Measurements from ENCODE around the gene IGLL1. TPM values are rescaled to one million over a fixed set of nuclear protein-coding genes. Genes with fewer than 3 reads are reported as not detected.

The IGLL1 gene
- total RNA-seq, 1 donor from 2014 or later = not detected

- Mint-ChIP-seq H3K9me3 (no peaks in the 10 kb centered on the region), H3K27me3 (ENCODE audit: insufficient read depth, low read depth) (peaks cover 2% of the 10 kb centered on the region), H3K36me3 (no peaks in the 10 kb centered on the region), H3K27ac (peak overlapping the region; percentile 87), H3K4me1 (peaks cover 77% of the 10 kb centered on the region), H3K4me3 (no peak overlapping the region)
- no peaks in the 10 kb centered on the region for H4K20me1 ChIP-seq (ENCODE audit: low read depth)
- no peak for DNase-seq (ENCODE audit: low spot score)
- H3K27ac ChIP-seq = no peak overlapping the region
- H3K4me3 ChIP-seq = no peak overlapping the region
- H3K36me3 ChIP-seq = no peaks in the 10 kb centered on the region
- H3K4me2 ChIP-seq = no peak overlapping the region
- peaks cover 46% of the 10 kb centered on the region for H3K4me1 ChIP-seq
- H3K27me3 ChIP-seq = peaks cover 25% of the 10 kb centered on the region
- peaks cover 8% of the 10 kb centered on the region for H3F3A ChIP-seq (ENCODE audit: low read depth)
- no peaks in the 10 kb centered on the region for H3K9me3 ChIP-seq (ENCODE audit: low read depth)
- no peak overlapping the region for H2AFZ ChIP-seq (replicated peaks)
- TF ChIP-seq CTCF (IDR thresholded peaks at IDR 0.05) (no peak), EZH2 (IDR thresholded peaks at IDR 0.05) (no peak), EZH2phosphoT487 (IDR thresholded peaks at IDR 0.05) (no peak)
- no peaks in the 10 kb centered on the region for H3K79me2 ChIP-seq (ENCODE audit: low read depth)
- H3K9ac ChIP-seq = no peak overlapping the region
Measured at GRCh38 chr22:23534201-23534850, 45.8 kb downstream of the IGLL1 start.

GRCh38 chr22:23533771-23534191 lies 46.3 kb downstream of the IGLL1 start:
- no peaks in the 10 kb centered on the region for H3K36me3 ChIP-seq
- Mint-ChIP-seq H3K27ac (peak overlapping the region; percentile 98), H3K4me3 (peak overlapping the region; percentile 63), H3K4me1 (peaks cover 77% of the 10 kb centered on the region), H3K36me3 (no peaks in the 10 kb centered on the region), H3K27me3 (ENCODE audit: insufficient read depth, low read depth) (peaks cover 2% of the 10 kb centered on the region), H3K9me3 (no peaks in the 10 kb centered on the region)
- H3K27ac ChIP-seq = no peak overlapping the region
- TF ChIP-seq EZH2 (IDR thresholded peaks at IDR 0.05) (no peak), EZH2phosphoT487 (IDR thresholded peaks at IDR 0.05) (no peak), CTCF (IDR thresholded peaks at IDR 0.05) (no peak)
- H3K27me3 ChIP-seq = peaks cover 20% of the 10 kb centered on the region
- peak overlapping the region; percentile 61 for H3K4me2 ChIP-seq
- no peak overlapping the region for H3K9ac ChIP-seq
- no peak for DNase-seq (ENCODE audit: low spot score)
- no peak overlapping the region for H3K4me3 ChIP-seq
- H2AFZ ChIP-seq (replicated peaks) = peak overlapping the region; percentile 79
- H3F3A ChIP-seq (ENCODE audit: low read depth) = peaks cover 8% of the 10 kb centered on the region
- no peaks in the 10 kb centered on the region for H4K20me1 ChIP-seq (ENCODE audit: low read depth)
- H3K4me1 ChIP-seq = peaks cover 46% of the 10 kb centered on the region
- no peaks in the 10 kb centered on the region for H3K79me2 ChIP-seq (ENCODE audit: low read depth)
- H3K9me3 ChIP-seq (ENCODE audit: low read depth) = no peaks in the 10 kb centered on the region

DNA sequence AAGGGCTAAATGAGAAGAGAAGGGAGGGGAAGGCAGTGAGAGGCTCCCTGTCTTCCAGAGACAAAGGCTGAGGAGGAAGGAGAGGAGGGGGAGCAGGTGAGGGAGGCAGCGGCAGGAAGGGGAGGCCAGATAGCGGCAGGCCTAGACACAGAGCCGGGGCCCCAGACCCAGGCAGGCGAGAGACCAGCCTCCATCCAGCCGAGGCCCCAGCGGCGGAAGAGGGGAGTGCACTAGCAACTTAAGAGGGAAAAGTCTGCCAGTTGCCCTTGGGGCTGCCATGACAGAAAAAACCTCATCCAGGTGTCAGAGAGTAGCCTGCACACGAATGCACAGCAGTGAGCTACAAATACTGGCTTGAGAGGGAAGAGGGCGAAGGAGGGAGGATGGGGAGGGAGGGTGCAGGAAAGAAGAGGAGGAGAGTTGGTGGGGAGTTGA lies 46.7 kb downstream of the IGLL1 start:
- H3K27ac ChIP-seq = no peak overlapping the region

More for the DNA sequence above, 46.7 kb downstream of the IGLL1 start:
- no peak for TF ChIP-seq EZH2phosphoT487 (IDR thresholded peaks at IDR 0.05)
- TF ChIP-seq CTCF (IDR thresholded peaks at IDR 0.05) = peak; percentile 63
- TF ChIP-seq EZH2 (IDR thresholded peaks at IDR 0.05) = no peak
- H3K4me2 ChIP-seq = peak overlapping the region; percentile 61
- Mint-ChIP-seq H3K27ac (peak overlapping the region; percentile 98), H3K4me3 (peak overlapping the region; percentile 63), H3K9me3 (no peaks in the 10 kb centered on the region), H3K27me3 (ENCODE audit: insufficient read depth, low read depth) (peaks cover 2% of the 10 kb centered on the region), H3K4me1 (peaks cover 74% of the 10 kb centered on the region), H3K36me3 (no peaks in the 10 kb centered on the region)
- H4K20me1 ChIP-seq (ENCODE audit: low read depth) = no peaks in the 10 kb centered on the region
- no peak overlapping the region for H3K4me3 ChIP-seq
- H3K79me2 ChIP-seq (ENCODE audit: low read depth) = no peaks in the 10 kb centered on the region
- H3F3A ChIP-seq (ENCODE audit: low read depth) = peaks cover 8% of the 10 kb centered on the region
- H3K4me1 ChIP-seq = peaks cover 46% of the 10 kb centered on the region
- H2AFZ ChIP-seq (replicated peaks) = peak overlapping the region; percentile 79
- peaks cover 16% of the 10 kb centered on the region for H3K27me3 ChIP-seq
- no peaks in the 10 kb centered on the region for H3K36me3 ChIP-seq
- H3K9me3 ChIP-seq (ENCODE audit: low read depth) = no peaks in the 10 kb centered on the region
- DNase-seq (ENCODE audit: low spot score) = peak; percentile 91
- no peak overlapping the region for H3K9ac ChIP-seq

Data from neural progenitor cell (in vitro differentiated cells).